HEK293 (cell line): ENCODE measurements around the gene LRFN3.

Experiments used
- BCL11A ChIP-seq: fragments of 450-650 bp; formaldehyde crosslinking; IDR thresholded peaks from 2 replicates; pipeline ENCODE4 v1.5.1; 2016; ENCODE audit warnings: low read depth, missing biosample characterization, missing genetic modification characterization
- ELK4 ChIP-seq: IDR thresholded peaks from 2 replicates; pipeline ENCODE4 v1.6.1; 2011; ENCODE audit warnings: mild to moderate bottlenecking, low read depth, low read length, borderline replicate concordance
- FEZF1 ChIP-seq: fragments of 450-650 bp; formaldehyde crosslinking; IDR thresholded peaks from 2 replicates; pipeline ENCODE4 v1.5.1; 2016; ENCODE audit warnings: missing biosample characterization, missing genetic modification characterization
- HIC1 ChIP-seq: fragments of 450-650 bp; formaldehyde crosslinking; IDR thresholded peaks from 2 replicates; pipeline ENCODE4 v1.5.1; 2016; ENCODE audit warnings: missing biosample characterization, missing genetic modification characterization
- MYNN ChIP-seq: fragments of 450-650 bp; formaldehyde crosslinking; IDR thresholded peaks from 2 replicates; pipeline ENCODE4 v1.5.1; 2016; ENCODE audit warnings: missing biosample characterization, missing genetic modification characterization, borderline replicate concordance
- PRDM2 ChIP-seq: fragments of 450-650 bp; formaldehyde crosslinking; IDR thresholded peaks from 2 replicates; pipeline ENCODE4 v1.5.1; 2016; ENCODE audit warnings: missing biosample characterization, missing genetic modification characterization, borderline replicate concordance
- TSHZ1 ChIP-seq: fragments of 450-650 bp; formaldehyde crosslinking; IDR thresholded peaks from 2 replicates; pipeline ENCODE4 v1.5.1; 2016; ENCODE audit warnings: missing biosample characterization, missing genetic modification characterization, borderline replicate concordance
- ZBTB17 ChIP-seq: fragments of 450-650 bp; formaldehyde crosslinking; IDR thresholded peaks from 2 replicates; pipeline ENCODE4 v1.5.1; 2016; ENCODE audit warnings: missing biosample characterization, missing genetic modification characterization
- ZBTB6 ChIP-seq: fragments of 450-650 bp; formaldehyde crosslinking; IDR thresholded peaks from 2 replicates; pipeline ENCODE4 v1.5.1; 2017; ENCODE audit warnings: missing biosample characterization, missing genetic modification characterization
- ZEB2 ChIP-seq: fragments of 450-650 bp; formaldehyde crosslinking; IDR thresholded peaks from 2 replicates; pipeline ENCODE4 v1.5.1; 2016; ENCODE audit warnings: missing biosample characterization, missing genetic modification characterization
- ZNF112 ChIP-seq: fragments of 450-650 bp; formaldehyde crosslinking; IDR thresholded peaks from 2 replicates; pipeline ENCODE4 v1.5.0; 2017; ENCODE audit warnings: missing biosample characterization, missing genetic modification characterization
- ZNF132 ChIP-seq: fragments of 450-650 bp; formaldehyde crosslinking; IDR thresholded peaks from 2 replicates; pipeline ENCODE4 v1.5.1; 2017; ENCODE audit warnings: missing biosample characterization, missing genetic modification characterization, borderline replicate concordance
- ZNF138 ChIP-seq: fragments of 450-650 bp; formaldehyde crosslinking; IDR thresholded peaks from 2 replicates; pipeline ENCODE4 v1.5.1; 2016; ENCODE audit warnings: missing biosample characterization, missing genetic modification characterization, borderline replicate concordance
- ZNF16 ChIP-seq: fragments of 450-650 bp; formaldehyde crosslinking; IDR thresholded peaks from 2 replicates; pipeline ENCODE4 v1.5.1; 2016; ENCODE audit warnings: low read depth, missing biosample characterization, missing genetic modification characterization
- ZNF214 ChIP-seq: fragments of 450-650 bp; formaldehyde crosslinking; IDR thresholded peaks from 2 replicates; pipeline ENCODE4 v1.5.1; 2017; ENCODE audit warnings: missing biosample characterization, mild to moderate bottlenecking, missing genetic modification characterization, borderline replicate concordance
- ZNF239 ChIP-seq: fragments of 450-650 bp; formaldehyde crosslinking; IDR thresholded peaks from 2 replicates; pipeline ENCODE4 v1.5.1; 2016; ENCODE audit warnings: missing biosample characterization, missing genetic modification characterization
- ZNF266 ChIP-seq: fragments of 450-650 bp; formaldehyde crosslinking; IDR thresholded peaks from 2 replicates; pipeline ENCODE4 v1.5.1; 2016; ENCODE audit warnings: missing biosample characterization, missing genetic modification characterization, low read depth
- ZNF449 ChIP-seq: fragments of 450-650 bp; formaldehyde crosslinking; IDR thresholded peaks from 2 replicates; pipeline ENCODE4 v1.5.1; 2017; ENCODE audit warnings: missing biosample characterization, mild to moderate bottlenecking, missing genetic modification characterization, moderate library complexity
- ZNF514 ChIP-seq: fragments of 450-650 bp; formaldehyde crosslinking; IDR thresholded peaks from 2 replicates; pipeline ENCODE4 v1.5.1; 2016; ENCODE audit warnings: missing biosample characterization, missing genetic modification characterization
- ZNF548 ChIP-seq: fragments of 450-650 bp; formaldehyde crosslinking; IDR thresholded peaks from 2 replicates; pipeline ENCODE4 v1.5.1; 2016; ENCODE audit warnings: missing biosample characterization, missing genetic modification characterization
- ZNF701 ChIP-seq: fragments of 450-650 bp; formaldehyde crosslinking; IDR thresholded peaks from 2 replicates; pipeline ENCODE4 v1.5.1; 2016; ENCODE audit warnings: missing biosample characterization, missing genetic modification characterization
- ZNF837 ChIP-seq: fragments of 450-650 bp; formaldehyde crosslinking; IDR thresholded peaks from 2 replicates; pipeline ENCODE4 v1.5.1; 2016; ENCODE audit warnings: missing biosample characterization, missing genetic modification characterization
- ZSCAN30 ChIP-seq: fragments of 450-650 bp; IDR thresholded peaks from 2 replicates; pipeline ENCODE4 v1.5.1; 2018; ENCODE audit warnings: missing biosample characterization, mild to moderate bottlenecking, missing genetic modification characterization, moderate library complexity

The LRFN3 gene

GRCh38 chr19:35921012-35921411 lies 15.2 kb upstream of the LRFN3 start (continued):
- no peak; the same call in 1 of the 2 replicates for TF ChIP-seq TSHZ1
- TF ChIP-seq BCL11A (tag by site-specific recombination) = no peak
- peak; percentile 99 for TF ChIP-seq ZNF138
- peak; percentile 97; the same call in 1 of the 2 replicates for TF ChIP-seq ZNF514
- no peak for TF ChIP-seq ZNF449
- TF ChIP-seq ZEB2 (tag by site-specific recombination) = no peak
- peak; percentile 92 for TF ChIP-seq ZNF266 (tag by site-specific recombination)
- TF ChIP-seq MYNN (tag by site-specific recombination) = no peak
- no peak for TF ChIP-seq ZBTB6
- TF ChIP-seq ZSCAN30 (tag by site-specific recombination) = no peak
- TF ChIP-seq ZBTB17 (tag by site-specific recombination) = no peak
- TF ChIP-seq ZNF837 (tag by site-specific recombination) = no peak
- no peak; the same call in 1 of the 2 replicates for TF ChIP-seq ZNF214 (tag by site-specific recombination)
- TF ChIP-seq ZNF701 (tag by site-specific recombination) = no peak
- TF ChIP-seq ZNF132 (tag by site-specific recombination) = no peak
- TF ChIP-seq PRDM2 (tag by site-specific recombination) = no peak
- TF ChIP-seq FEZF1 = no peak
- no peak for TF ChIP-seq ZNF239
- no peak for TF ChIP-seq ZNF112 (tag by site-specific recombination)
- no peak for TF ChIP-seq ZNF16 (tag by site-specific recombination)
- no peak for TF ChIP-seq ELK4
- no peak; the same call in 1 of the 2 replicates for TF ChIP-seq HIC1 (tag by site-specific recombination)
- TF ChIP-seq ZNF548 (tag by site-specific recombination) = peak; percentile 43; the same call in 1 of the 2 replicates
